ENCODE measurements around the gene CPE.

Gene CPE

DNA sequence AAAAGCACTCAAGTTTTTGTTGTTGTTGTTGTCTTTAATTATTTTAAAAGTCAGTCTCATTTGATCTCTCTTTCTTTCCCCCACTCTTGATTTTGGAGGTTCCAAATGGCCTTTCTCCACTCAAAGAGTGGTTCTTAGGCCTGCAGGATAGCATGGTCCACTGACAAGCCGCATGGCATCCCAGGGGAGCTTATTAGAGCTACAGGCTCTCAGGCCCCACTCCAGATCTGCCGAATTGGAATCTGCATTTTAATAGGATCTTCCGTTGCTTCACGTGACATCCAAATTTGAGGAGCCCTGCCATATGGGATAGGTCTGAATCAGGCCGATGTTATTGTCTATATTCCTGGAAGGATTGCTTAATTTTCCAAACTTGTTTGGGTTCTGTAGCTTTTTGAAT lies 72.1 kb downstream of the CPE start:
- TF ChIP-seq GATA3 (IDR thresholded peaks at IDR 0.05; ENCODE audit: low read depth, low read length), result no peak
- no peak for TF ChIP-seq GATA2 (IDR thresholded peaks at IDR 0.05; ENCODE audit: low read depth, low read length)

DNA sequence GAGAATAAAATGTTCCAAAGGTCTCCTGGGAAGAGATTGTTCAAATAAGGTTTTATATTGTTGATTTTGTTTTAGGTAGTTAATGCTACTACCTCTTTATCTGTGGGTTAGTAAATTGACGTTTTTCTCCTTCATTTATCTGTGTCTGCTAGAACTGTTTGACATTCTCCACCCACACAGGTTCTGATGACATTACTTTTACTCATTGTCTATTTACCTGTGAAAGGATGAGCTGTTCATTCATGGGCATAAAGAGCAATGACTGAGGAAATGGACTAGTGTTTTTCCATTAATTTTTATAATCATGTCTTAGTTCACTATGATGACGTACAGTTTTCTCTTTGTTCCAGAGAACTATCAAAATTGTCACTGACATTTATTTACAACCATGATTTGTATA lies 75.6 kb downstream of the CPE start:
- TF ChIP-seq GATA2 (IDR thresholded peaks at IDR 0.05; ENCODE audit: low read depth, low read length) (no peak), GATA3 (IDR thresholded peaks at IDR 0.05; ENCODE audit: low read depth, low read length) (no peak)

- TF ChIP-seq GATA3 (IDR thresholded peaks at IDR 0.05; ENCODE audit: low read depth, low read length) (no peak), GATA2 (IDR thresholded peaks at IDR 0.05; ENCODE audit: low read depth, low read length) (no peak)
Measured at GRCh38 chr4:165457793-165458192, 79.0 kb downstream of the CPE start.

- TF ChIP-seq GATA3 (IDR thresholded peaks at IDR 0.05; ENCODE audit: low read depth, low read length), result no peak
- no peak for TF ChIP-seq GATA2 (IDR thresholded peaks at IDR 0.05; ENCODE audit: low read depth, low read length)
Measured at GRCh38 chr4:165458471-165458870, 79.7 kb downstream of the CPE start.

DNA sequence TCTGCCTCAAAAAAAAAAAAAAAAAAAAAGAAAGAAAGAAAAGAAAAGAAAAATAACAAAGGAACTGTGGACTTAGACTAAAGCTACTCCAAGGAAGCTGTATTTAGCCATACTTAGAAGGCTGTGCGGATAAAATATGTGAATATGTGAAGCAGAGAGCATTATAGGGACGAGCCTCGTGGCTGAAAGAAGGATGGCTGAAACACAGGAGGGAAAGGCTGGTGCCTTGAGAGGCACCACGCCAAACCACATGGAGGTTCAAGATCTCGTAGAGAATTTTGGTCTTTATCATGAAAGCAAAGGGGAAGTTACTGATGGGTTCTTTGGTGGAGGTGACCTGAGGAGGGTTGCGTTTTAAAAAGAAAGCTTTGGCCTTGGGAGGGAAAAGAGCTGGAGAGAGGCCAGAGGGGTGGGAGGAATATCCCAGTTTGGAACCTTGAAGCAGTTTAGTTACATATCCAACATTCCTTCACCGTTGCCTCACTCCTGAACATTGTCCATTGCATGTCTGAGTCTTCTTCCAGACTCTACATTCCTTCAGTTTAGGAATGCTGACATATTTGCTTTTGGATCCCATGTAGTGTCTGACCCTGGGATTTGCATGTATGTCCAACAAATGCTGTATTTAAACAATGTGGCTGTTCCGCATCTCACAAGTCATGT lies 82.5 kb downstream of the CPE start:
- no peak for TF ChIP-seq GATA2 (IDR thresholded peaks at IDR 0.05; ENCODE audit: low read depth, low read length)
- no peak for TF ChIP-seq GATA3 (IDR thresholded peaks at IDR 0.05; ENCODE audit: low read depth, low read length)

DNA sequence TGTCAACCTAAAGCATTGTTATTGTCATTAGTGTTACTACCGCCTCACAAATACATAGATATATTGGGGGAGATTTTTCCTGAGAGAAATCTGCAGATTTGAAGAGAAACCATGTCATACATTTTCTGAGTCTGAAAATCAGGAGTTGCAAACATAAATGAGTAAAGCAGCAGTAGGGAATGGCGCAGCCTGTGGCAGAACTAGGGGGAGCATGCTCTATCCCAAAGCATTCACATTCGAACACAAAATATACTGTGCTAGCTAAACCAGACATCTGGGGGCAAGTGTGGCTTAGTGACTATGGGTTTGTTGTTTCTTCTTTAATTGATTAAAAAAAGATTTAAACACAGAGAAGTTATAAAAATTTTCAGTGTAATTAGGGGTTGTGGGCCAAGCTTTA lies 83.2 kb downstream of the CPE start:
- TF ChIP-seq GATA2 (IDR thresholded peaks at IDR 0.05; ENCODE audit: low read depth, low read length) (no peak), GATA3 (IDR thresholded peaks at IDR 0.05; ENCODE audit: low read depth, low read length) (no peak)

DNA sequence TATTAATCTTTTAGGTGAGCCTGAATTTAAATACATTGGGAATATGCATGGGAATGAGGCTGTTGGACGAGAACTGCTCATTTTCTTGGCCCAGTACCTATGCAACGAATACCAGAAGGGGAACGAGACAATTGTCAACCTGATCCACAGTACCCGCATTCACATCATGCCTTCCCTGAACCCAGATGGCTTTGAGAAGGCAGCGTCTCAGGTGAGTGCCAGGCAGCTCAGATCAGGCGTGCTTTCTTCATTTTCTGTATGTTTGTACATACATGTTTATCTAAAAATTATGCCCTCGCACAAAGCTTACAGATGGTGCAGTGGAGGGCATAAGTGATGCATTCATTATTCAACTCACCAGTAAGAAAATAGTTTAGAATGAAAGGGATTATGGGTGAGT lies 85.6 kb downstream of the CPE start:
- TF ChIP-seq GATA3 (IDR thresholded peaks at IDR 0.05; ENCODE audit: low read depth, low read length) (no peak), GATA2 (IDR thresholded peaks at IDR 0.05; ENCODE audit: low read depth, low read length) (no peak)

DNA sequence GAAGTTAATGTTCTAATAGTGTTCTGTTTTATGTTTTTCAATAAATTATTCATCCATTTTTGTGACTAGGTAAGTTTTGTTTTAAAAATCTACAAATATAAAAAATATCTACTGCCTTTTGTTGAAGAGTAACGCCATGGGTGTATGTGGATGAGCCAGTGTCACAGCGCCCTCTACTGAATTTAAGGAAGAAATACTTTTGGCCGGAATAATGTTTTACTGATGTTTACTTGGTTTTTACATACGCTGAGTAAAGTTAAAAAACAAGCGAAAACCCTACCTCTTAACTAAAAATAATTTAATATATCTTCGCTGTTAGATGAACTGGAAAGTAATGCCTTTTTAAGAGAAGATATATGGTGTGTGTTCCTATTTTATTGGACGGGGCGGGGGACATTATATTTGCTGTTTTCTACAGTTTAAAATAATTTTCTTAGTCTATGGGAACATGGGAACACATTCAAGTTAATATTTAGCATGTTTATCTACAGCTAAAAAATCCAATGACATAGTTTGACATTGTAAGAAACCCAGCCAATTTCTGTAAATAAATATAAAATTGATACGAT lies 86.1 kb downstream of the CPE start:
- no peak for TF ChIP-seq GATA3 (IDR thresholded peaks at IDR 0.05; ENCODE audit: low read depth, low read length)

- TF ChIP-seq GATA3 (IDR thresholded peaks at IDR 0.05; ENCODE audit: low read depth, low read length) (no peak), GATA2 (IDR thresholded peaks at IDR 0.05; ENCODE audit: low read depth, low read length) (no peak)
Measured at GRCh38 chr4:165470009-165470408, 91.2 kb downstream of the CPE start.

GRCh38 chr4:165472943-165473676 lies 94.3 kb downstream of the CPE start:
- no peak for TF ChIP-seq GATA3 (IDR thresholded peaks at IDR 0.05; ENCODE audit: low read depth, low read length)
- no peak for TF ChIP-seq GATA2 (IDR thresholded peaks at IDR 0.05; ENCODE audit: low read depth, low read length)

DNA sequence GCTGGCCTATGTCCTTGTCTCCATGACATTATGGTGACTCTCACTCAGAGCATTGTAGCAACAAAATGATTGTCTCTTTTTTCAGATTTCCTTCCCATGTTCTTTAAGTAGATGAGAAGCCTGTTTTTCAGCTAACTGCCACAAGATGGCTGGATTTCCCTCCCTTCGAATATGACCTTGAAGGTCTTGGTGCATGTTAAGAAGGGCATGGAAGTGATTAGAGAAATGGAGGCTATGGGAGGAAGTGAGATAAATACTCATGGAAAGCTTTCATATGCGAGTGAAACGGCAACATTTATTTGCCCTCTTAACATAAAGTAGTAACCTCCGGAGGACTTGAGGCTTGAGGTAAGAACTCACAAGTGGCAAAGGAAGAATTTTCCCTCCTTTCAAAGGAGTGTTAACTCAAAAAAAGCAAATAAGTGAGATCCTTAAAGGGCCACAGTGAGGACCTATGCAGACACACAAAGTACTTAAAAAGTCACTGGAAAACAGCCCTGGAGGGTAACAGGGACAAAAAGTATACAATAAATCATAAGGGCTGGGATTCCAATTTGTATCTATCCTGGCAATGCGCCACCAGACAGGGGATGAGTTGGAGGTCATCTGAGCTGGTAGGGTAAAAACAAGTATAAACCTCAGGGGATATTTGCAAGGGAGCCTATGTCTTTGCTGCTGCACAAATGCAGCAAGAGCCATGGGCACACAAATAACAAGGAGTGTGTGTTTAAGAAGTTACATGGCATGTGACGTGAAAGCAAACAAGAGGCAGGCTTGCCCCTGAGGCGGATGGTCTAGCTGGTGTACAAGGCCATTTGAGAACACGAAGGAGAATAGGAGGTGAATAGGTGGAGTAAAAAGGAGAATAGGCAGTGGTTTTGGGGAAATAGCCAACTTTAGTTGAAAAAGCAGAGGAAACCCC lies 96.2 kb downstream of the CPE start:
- TF ChIP-seq GATA2 (IDR thresholded peaks at IDR 0.05; ENCODE audit: low read depth, low read length) (no peak), GATA3 (IDR thresholded peaks at IDR 0.05; ENCODE audit: low read depth, low read length) (no peak)

DNA sequence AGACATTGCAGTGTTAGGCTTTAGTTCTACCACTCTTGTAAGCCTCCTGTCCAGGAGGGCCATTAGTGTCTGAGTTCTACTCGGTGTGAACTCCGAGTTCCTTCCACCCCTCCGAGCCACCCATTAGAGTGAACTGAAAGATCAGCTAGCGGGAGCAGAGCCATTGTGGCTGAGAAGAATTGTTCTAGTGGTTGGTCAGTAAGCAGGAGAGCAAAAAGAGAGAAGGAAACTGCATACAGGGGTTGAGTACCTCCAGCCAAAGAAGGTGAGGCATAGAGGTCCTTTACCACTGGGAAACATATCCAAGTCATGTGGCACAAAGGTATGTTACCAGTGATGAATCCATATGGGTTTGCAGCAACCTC lies 96.9 kb downstream of the CPE start:
- TF ChIP-seq GATA3 (IDR thresholded peaks at IDR 0.05; ENCODE audit: low read depth, low read length) (no peak), GATA2 (IDR thresholded peaks at IDR 0.05; ENCODE audit: low read depth, low read length) (no peak)

- TF ChIP-seq GATA3 (IDR thresholded peaks at IDR 0.05; ENCODE audit: low read depth, low read length) (no peak), GATA2 (IDR thresholded peaks at IDR 0.05; ENCODE audit: low read depth, low read length) (no peak)
Measured at GRCh38 chr4:165476214-165477098, 97.6 kb downstream of the CPE start.
